SH-SY5Y (cell line): ENCODE results near the gene CD274.

Experiments
- GATA2 ChIP-seq: IDR thresholded peaks from 2 replicates; pipeline ENCODE4 v1.6.1; 2011; ENCODE audit warnings: mild to moderate bottlenecking, low read depth, low read length
- GATA3 ChIP-seq: IDR thresholded peaks from 2 replicates; pipeline ENCODE4 v1.6.1; 2011; ENCODE audit warnings: low read depth, mild to moderate bottlenecking, low read length, moderate library complexity

- TF ChIP-seq GATA3 = no peak
- no peak for TF ChIP-seq GATA2
Measured at GRCh38 chr9:5422276-5422675, 28.1 kb upstream of the CD274 start.
